ENCODE data around the gene TBXA2R.

GRCh38 chr19:3617463-3617862 is 10.8 kb upstream of the TBXA2R start:
- TF ChIP-seq EP300 (IDR thresholded peaks at IDR 0.05): no peak
- TF ChIP-seq CTCF (IDR thresholded peaks at IDR 0.05): no peak
- no peak for TF ChIP-seq POLR2AphosphoS5 (IDR thresholded peaks at IDR 0.05)
- TF ChIP-seq POLR2A (IDR thresholded peaks at IDR 0.05): no peak

Measured in suprapubic skin (tissue), 4 donors.